ENCODE results near the gene MAPK14.
A peak's percentile ranks its signal among the peaks of the same experiment; 100 is the strongest.
"Not testable (repeated sequence)": the region's sequence is repeated elsewhere in the genome, so short reads cannot be mapped to it uniquely, and the experiment has no call there.

Gene MAPK14

DNA sequence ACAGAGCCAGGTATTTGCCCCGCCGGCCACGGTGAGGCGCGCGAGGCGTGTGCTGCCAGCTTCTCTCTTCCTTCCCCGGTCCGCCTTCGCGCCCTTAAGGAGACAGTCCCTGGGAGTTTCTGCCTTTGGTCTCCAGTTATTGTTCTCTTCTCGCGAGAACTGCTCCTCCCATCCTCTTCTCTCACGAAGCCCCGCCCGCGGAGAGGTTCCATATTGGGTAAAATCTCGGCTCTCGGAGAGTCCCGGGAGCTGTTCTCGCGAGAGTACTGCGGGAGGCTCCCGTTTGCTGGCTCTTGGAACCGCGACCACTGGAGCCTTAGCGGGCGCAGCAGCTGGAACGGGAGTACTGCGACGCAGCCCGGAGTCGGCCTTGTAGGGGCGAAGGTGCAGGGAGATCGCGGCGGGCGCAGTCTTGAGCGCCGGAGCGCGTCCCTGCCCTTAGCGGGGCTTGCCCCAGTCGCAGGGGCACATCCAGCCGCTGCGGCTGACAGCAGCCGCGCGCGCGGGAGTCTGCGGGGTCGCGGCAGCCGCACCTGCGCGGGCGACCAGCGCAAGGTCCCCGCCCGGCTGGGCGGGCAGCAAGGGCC, at the start of gene MAPK14:
Gene MAPK14 (plus strand): TSS at position 308 of the 587 bp plus-strand sequence. CDS start 350 bp downstream, outside the sequence.
- DNase-seq (ENCODE audit: low read depth, low spot score): peak; percentile 100
- peak; percentile 89 for TF ChIP-seq CTCF (IDR thresholded peaks at IDR 0.05; ENCODE audit: low read depth, low read length)
- H3K4me3 ChIP-seq (ENCODE audit: low read depth, low read length): peak within 1 kb of the TSS; percentile 91
- in situ Hi-C loops (cut with HindIII; ENCODE audit: low sequenced_read_pairs): no loop called here

DNA sequence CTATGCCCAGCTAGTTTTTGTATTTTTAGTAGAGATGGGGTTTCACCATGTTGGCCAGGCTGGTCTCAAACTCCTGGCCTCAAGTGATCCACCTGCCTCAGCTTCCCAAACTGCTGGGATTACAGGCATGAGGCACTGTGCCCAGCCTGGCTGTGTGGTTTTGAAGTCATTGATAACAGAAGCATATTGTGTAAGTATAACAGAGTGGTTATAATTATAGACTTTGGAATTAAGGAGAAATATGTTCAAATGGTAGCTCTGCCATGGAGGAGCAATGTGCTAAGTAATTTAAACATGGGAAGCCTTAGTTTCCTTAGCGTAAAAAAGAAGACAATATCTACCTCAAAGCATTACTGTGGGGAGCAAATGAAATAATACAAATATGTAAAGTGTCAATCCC, 47.5 kb upstream of the MAPK14 start:
- in situ Hi-C loops (cut with HindIII; ENCODE audit: low sequenced_read_pairs); H3K4me3 ChIP-seq (ENCODE audit: low read depth, low read length); DNase-seq (ENCODE audit: low read depth, low spot score): not testable (repeated sequence)

DNA sequence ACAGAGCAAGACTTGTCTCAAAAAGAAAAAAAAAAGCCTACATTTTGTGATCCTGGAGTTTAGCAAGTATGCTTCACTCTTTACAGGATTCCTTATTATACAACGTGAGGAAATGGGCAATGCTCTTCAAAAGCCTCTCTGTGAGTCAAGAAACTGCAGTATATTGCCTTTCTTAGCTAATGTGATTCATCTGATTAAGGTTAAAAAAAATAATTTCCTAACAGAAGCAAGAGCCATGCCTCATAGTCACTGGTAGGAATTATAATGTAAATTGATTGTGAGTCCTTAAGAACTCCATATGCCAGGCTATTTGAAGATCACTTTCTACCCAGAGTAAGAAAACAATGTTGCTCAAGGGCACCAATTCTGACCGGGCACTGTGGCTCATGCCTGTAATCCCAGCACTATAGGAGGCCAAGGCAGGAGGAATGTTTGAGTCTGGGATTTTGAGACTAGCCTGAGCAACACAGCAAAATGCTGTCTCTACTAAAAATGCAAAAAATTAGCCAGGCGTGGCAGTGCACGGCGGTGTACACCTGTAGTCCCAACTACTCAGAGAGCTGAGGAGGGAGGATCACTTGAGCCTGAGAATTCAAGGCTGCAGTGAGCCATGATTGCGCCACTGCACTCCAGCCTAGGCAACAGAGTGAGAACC, 46.5 kb upstream of the MAPK14 start:
- H3K4me3 ChIP-seq (ENCODE audit: low read depth, low read length): no peak overlapping the region
- in situ Hi-C loops (cut with HindIII; ENCODE audit: low sequenced_read_pairs): no loop called here
- no peak for TF ChIP-seq CTCF (IDR thresholded peaks at IDR 0.05; ENCODE audit: low read depth, low read length)
- DNase-seq (ENCODE audit: low read depth, low spot score): no peak

DNA sequence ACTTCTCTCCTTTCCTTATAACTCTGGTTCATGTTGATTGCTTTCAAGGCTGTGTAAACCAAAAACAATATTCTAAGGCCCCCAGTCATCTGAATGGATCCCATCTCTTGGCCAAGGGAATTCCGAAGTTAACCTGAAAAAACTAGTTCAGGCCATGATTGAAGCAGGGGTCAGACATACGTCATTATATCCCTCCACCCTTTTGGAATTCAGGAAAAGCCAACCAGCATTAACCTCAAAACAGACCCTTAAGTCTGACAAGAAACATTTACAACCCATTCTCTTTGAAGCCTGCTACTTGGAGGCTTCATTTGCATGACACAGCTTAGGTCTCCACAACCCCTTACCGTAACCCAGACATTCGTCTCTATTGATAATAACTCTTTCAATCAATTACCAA, 42.9 kb upstream of the MAPK14 start:
- no peak for DNase-seq (ENCODE audit: low read depth, low spot score)
- in situ Hi-C loops (cut with HindIII; ENCODE audit: low sequenced_read_pairs): no loop called here
- TF ChIP-seq CTCF (IDR thresholded peaks at IDR 0.05; ENCODE audit: low read depth, low read length): no peak
- H3K4me3 ChIP-seq (ENCODE audit: low read depth, low read length): no peak overlapping the region

GRCh38 chr6:35988047-35988446, 39.6 kb upstream of the MAPK14 start:
- in situ Hi-C loops (cut with HindIII; ENCODE audit: low sequenced_read_pairs); DNase-seq (ENCODE audit: low read depth, low spot score); H3K4me3 ChIP-seq (ENCODE audit: low read depth, low read length): not testable (repeated sequence)

DNA sequence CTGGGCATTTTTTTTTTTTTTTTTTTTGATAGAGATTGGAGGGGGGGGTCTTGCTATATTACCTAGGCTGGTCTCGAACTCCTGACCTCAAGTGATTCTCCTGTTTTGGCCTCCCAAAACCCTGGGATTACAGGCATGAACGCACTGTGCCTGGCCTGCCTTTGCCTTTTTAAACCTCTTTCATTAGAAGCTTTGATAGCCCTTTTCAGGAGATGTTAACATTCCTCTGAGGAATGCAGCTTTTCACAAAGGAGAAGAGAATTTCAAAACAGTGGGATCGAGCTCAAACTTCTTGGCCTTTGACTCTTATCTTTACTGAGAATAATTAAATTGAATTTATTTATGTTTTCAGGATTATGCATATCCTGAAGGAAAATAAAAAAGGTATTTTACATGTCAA, 34.5 kb upstream of the MAPK14 start:
- no peak overlapping the region for H3K4me3 ChIP-seq (ENCODE audit: low read depth, low read length)
- DNase-seq (ENCODE audit: low read depth, low spot score): no peak
- no peak for TF ChIP-seq CTCF (IDR thresholded peaks at IDR 0.05; ENCODE audit: low read depth, low read length)
- in situ Hi-C loops (cut with HindIII; ENCODE audit: low sequenced_read_pairs): no loop called here

DNA sequence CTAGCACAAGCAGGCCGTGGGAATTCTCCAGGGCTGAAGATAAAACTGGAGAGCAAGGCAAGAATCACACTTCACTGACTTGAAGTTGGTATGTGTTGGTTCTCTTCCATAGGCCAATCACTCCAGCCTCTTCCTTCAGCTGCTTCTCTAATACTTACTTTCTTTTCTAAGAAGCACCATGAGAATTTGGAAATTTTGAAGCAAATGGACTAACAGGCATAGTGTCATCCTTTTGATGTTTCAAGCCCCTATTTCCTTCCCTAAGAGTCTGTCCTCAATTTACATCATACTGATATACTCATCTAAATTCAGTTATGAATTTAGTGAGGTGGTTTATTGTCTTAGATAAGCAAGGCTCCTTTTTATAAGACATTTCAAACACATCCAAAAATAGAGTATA, 27.2 kb upstream of the MAPK14 start:
- no peak for TF ChIP-seq CTCF (IDR thresholded peaks at IDR 0.05; ENCODE audit: low read depth, low read length)
- in situ Hi-C loops (cut with HindIII; ENCODE audit: low sequenced_read_pairs): no loop called here
- H3K4me3 ChIP-seq (ENCODE audit: low read depth, low read length): no peak overlapping the region
- no peak for DNase-seq (ENCODE audit: low read depth, low spot score)
